SW480 (cell line): ENCODE data around the gene SLC66A1.

Experiments
- DNase-seq: peaks from one replicate; pipeline ENCODE4 v3.0.0-alpha.2; 2016; ENCODE audit warnings: low spot score

Gene SLC66A1

GRCh38 chr1:19343617-19344350 lies 31.7 kb downstream of the SLC66A1 start:
- no peak for DNase-seq

- peak; percentile 43 for DNase-seq
Measured at GRCh38 chr1:19344372-19344810, 32.3 kb downstream of the SLC66A1 start.

- DNase-seq: no peak
Measured at GRCh38 chr1:19344831-19345230, 32.7 kb downstream of the SLC66A1 start.

- no peak for DNase-seq
Measured at GRCh38 chr1:19345391-19345790, 33.3 kb downstream of the SLC66A1 start.

GRCh38 chr1:19346026-19346425 lies 33.9 kb downstream of the SLC66A1 start:
- DNase-seq: no peak

GRCh38 chr1:19347533-19348172 lies 35.5 kb downstream of the SLC66A1 start:
- DNase-seq: no peak

- no peak for DNase-seq
Measured at GRCh38 chr1:19348441-19349198, 36.5 kb downstream of the SLC66A1 start.

GRCh38 chr1:19349999-19350398 lies 37.9 kb downstream of the SLC66A1 start:
- no peak for DNase-seq

GRCh38 chr1:19350566-19350965 lies 38.4 kb downstream of the SLC66A1 start:
- DNase-seq: no peak

GRCh38 chr1:19351873-19352272 lies 39.7 kb downstream of the SLC66A1 start:
- no peak for DNase-seq

GRCh38 chr1:19352839-19353238 lies 40.7 kb downstream of the SLC66A1 start:
- DNase-seq: no peak

- no peak for DNase-seq
Measured at GRCh38 chr1:19353596-19353995, 41.5 kb downstream of the SLC66A1 start.

- DNase-seq: no peak
Measured at GRCh38 chr1:19354531-19354981, 42.4 kb downstream of the SLC66A1 start.

- no peak for DNase-seq
Measured at GRCh38 chr1:19356266-19356665, 44.1 kb downstream of the SLC66A1 start.

- DNase-seq: peak; percentile 50
Measured at GRCh38 chr1:19357299-19357986, 45.3 kb downstream of the SLC66A1 start.

GRCh38 chr1:19358710-19359109 lies 46.6 kb downstream of the SLC66A1 start:
- DNase-seq: no peak

GRCh38 chr1:19359357-19359756 lies 47.2 kb downstream of the SLC66A1 start:
- DNase-seq: no peak

GRCh38 chr1:19360016-19360415 lies 47.9 kb downstream of the SLC66A1 start:
- DNase-seq: no peak

- no peak for DNase-seq
Measured at GRCh38 chr1:19360432-19360831, 48.3 kb downstream of the SLC66A1 start.

- DNase-seq: no peak
Measured at GRCh38 chr1:19360843-19361610, 48.9 kb downstream of the SLC66A1 start.

GRCh38 chr1:19361611-19362147 lies 49.6 kb downstream of the SLC66A1 start:
- DNase-seq: peak; percentile 69
